Cortex of kidney (tissue), 1 donor: ENCODE measurements around the gene ARHGEF7.
"Not testable (repeated sequence)": the region's sequence is repeated elsewhere in the genome, so short reads cannot be mapped to it uniquely, and the experiment has no call there.

ENCODE experiments used
- DNase-seq: peaks from one replicate; lab custom pipeline; 2025; lab: John Stamatoyannopoulos, UW

Gene ARHGEF7

DNA sequence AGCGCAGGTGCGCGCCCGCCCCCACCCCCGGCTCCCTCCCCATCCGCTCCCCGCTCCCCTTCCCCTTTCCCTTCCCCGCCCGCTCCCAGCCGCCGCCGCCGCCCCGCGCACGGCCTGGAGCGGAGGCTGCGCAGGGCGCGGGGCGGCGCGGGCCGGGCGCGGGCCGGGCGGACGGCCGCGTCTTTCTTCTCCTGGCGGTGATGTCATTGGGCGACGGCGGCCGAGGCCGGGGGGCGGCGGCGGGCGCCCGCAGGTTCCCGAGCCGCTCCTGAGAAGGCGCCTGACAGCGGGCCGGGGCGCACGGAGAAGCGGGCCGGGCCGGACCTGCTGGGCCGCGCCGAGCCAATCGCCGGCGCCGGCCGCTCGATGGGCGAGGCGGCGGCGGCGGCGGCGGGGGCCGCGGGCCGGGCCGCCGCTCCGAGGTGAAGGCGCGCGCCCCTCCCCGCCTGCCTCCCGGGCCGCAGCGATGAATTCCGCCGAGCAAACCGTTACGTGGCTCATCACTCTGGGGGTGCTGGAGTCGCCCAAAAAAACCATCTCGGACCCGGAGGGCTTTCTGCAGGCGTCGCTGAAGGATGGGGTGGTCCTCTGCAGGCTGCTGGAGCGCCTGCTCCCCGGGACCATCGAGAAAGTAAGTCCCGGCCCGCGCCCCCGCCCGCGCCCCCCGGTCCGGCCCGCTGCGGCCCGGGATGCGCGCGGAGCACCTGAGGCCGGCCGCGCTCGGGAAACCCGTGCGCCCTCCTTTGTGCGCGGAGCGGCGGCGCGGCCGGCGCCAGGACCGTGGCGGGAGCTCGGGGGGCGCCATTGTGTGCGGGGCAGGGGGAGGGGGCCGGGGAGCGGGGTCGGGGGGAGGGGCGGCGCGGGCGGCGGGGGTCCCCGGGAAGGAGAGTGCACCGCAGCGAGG is at the start of gene ARHGEF7:
TSS of gene ARHGEF7 (plus strand) at position 250 of the 904 bp plus-strand sequence. CDS start at position 467, 217 bp downstream.
- DNase-seq: no peak

DNA sequence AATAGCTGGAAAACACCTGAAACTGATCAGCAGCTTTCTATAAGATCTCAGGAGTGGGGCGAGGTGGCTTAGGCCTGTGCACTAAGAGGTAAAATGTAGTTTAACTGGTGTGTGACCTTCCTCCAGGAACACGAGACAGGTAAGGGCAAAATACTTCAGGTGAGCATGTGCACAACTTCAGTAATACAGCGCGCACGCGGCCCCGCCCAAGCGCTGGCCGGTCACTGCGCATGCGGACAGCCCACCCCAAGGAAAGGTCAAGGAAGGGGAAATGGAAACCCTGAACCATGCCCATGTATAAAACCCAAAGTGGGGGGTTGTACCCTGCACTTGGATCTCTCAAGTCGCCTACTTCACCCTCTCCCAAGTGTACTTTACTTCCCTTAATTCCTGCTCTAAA is 49.4 kb upstream of the ARHGEF7 start:
- no peak for DNase-seq

DNA sequence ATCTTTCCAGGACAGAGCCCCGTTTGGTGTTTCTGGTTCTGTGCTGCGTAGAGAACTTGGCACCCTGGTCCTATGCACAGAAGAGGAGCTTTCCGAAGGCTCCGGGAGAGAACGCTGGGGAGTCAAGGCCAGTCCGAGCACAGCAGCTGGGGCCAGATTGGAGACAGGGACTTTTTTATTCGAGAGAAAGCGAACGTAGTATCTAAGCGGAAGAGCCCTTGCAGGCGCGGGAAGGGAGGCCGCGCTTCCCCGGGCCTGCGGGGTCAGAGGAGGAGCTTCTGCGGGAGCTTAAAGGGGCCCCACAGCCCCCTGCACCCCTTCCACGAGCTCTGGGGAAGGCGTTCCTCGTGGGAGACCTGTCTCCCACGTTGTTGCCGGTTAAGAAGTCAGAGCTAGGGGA is 48.6 kb upstream of the ARHGEF7 start:
- DNase-seq: no peak

DNA sequence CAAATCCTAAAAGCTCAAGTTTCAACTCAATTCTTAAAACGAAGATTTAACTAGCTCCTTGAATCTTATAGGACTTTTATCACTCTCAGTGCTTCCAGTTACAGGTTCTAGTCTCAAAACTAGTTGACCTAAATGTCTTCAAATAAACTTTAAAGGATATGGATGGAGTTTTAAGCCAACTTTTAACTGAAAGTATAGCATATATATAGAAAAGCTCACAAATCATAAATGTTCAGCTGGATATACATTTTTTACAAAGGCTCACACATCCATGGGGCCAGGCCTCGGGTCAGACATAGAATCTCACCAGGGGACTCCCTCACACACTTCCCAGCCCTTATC is 47.1 kb upstream of the ARHGEF7 start:
- DNase-seq: no peak

DNA sequence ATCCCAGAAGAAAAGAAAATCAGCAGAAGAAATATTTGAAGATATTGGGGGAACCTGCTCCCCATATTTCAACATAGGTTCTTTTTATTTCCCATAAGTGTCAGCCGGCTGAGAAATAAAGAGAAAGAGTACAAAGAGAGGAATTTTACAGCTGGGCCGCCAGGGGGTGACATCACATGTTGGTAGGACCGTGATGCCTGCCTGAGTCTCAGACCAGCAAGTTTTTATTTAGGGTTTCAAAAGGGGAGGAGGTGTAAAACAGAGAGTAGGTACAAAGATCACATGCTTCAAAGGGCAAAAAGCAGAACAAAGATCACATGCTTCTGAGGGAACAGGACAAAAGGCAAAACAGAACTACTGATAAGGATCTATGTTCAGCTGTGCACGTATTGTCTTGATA is 44.0 kb upstream of the ARHGEF7 start:
- DNase-seq: not testable (repeated sequence)

DNA sequence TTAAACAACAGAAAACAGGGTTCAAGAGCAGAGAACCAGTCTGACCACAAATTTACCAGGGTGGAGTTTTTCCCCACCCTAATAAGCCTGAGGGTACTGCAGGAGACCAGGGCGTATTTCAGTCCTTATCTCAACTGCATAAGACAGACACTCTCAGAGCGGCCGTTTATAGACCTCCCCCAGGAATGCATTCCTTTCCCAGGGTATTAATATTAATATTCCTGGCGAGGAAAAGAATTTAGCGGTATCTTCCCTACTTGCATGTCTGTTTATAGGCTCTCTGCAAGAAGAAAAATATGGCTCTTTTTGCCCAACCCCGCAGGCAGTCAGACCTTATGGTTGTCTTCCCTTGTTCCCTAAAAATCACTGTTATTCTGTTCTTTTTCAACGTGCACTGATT is 43.6 kb upstream of the ARHGEF7 start:
- DNase-seq: not testable (repeated sequence)

- DNase-seq: no peak
These were observed 40.3 kb upstream of the ARHGEF7 start for GRCh38 chr13:111074826-111075225.

DNA sequence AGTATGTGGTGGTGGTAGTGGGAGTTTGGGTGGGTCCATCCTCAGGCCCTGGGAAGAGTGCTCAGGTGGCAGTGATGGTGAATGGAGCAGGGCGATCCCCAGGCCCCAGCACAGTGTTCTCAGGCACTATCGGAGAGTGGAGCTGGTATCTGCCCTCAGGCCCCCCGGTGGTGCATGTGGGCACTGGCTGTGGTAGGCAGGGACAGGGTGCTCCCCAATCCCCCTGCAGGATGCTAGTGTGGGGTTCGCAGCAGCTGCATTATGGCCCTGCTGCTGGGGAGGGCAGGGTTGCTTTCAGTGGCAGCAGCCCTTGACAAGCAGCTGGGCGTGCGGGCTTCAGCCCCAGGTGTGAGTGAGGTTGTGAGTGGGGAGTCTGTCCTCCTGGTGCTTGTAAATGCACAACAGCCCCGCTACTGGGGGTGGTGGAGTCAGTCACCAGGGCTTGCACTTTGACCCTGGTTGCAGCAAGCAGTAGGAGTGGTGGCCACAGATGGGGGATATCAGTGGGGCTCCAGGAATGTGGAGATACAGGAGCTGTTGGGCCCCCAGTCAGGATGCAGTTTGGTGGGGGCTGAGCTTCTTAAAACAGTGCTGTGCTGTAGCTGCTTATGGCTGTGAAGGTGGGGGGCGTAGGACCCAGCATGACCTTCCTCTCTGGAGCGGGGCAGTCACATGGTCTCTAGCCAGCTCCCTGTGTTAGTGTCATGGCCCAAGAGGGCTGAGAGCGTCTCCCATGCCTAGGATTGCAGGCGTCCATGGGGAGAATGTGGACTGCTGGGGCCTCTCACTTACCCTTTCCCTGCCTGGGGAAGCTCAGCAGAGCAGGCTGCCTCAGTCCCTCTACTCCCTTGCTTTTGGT is 38.7 kb upstream of the ARHGEF7 start:
- no peak for DNase-seq

- DNase-seq: no peak
These were observed 35.7 kb upstream of the ARHGEF7 start for GRCh38 chr13:111079375-111079774.

GRCh38 chr13:111080642-111081041 is 34.5 kb upstream of the ARHGEF7 start:
- no peak for DNase-seq

GRCh38 chr13:111082240-111082639 is 32.9 kb upstream of the ARHGEF7 start:
- DNase-seq: no peak

GRCh38 chr13:111082769-111083168 is 32.3 kb upstream of the ARHGEF7 start:
- not testable (repeated sequence) for DNase-seq

DNA sequence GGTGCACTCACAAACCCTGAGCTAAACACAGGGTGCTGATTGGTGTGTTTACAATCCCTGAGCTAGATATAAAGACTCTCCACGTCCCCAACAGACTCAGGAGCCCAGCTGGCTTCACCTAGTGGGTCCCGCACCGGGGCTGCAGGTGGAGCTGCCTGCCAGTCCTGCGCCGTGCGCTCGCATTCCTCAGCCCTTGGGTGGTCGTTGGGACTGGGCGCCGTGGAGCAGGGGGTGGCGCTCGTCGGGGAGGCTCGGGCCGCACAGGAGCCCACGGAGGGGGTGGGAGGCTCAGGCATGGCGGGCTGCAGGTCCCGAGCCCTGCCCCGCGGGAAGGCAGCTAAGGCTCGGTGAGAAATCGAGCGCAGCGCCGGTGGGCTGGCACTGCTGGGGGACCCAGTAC is 31.4 kb upstream of the ARHGEF7 start:
- DNase-seq: not testable (repeated sequence)

GRCh38 chr13:111090169-111090568 is 24.9 kb upstream of the ARHGEF7 start:
- no peak for DNase-seq

- no peak for DNase-seq
These were observed 22.4 kb upstream of the ARHGEF7 start for GRCh38 chr13:111092685-111093084.

DNA sequence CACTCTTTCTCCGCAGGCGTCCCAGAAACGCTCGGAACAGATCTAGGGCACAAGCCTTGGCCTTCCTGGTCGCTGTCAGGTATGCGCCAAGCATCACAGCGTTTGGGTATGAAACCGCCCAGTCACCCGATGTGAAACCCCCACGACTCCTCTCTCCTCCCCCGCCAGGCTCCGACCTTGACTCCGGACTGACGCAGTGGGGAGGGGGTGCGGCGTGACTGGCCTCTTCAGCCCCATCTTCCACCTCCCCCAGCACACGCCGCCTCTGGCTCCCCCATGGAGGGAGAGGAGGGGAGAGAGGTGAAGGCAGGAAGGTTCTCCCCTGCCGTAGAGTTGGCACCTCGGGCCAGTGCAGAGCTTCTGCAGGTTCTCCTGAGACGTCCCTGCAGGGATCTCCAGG is 22.0 kb upstream of the ARHGEF7 start:
- DNase-seq: no peak

DNA sequence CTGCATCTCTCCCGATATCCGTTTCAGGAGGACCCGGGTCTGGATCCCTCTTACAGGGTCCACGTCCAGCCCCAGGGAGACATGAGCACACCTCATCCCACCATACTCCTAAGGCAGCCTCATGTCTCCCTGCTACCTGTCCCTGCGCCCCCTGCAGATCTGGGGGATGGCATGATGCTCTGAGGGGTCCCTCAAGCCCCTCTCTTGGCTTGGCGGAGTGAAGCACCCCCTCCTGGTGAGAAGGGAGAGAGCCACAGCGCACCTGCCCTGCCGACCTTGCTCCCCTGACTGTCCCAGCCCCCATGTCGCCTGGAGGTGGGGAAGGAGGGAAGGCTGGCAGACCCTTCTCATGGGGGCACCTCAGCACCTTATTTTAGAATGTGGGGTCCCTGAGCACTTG is 21.5 kb upstream of the ARHGEF7 start:
- DNase-seq: no peak

- no peak for DNase-seq
These were observed 19.9 kb upstream of the ARHGEF7 start for GRCh38 chr13:111095031-111095840.

GRCh38 chr13:111095911-111096501 is 19.1 kb upstream of the ARHGEF7 start:
- DNase-seq: no peak

- DNase-seq: no peak
These were observed 15.8 kb upstream of the ARHGEF7 start for GRCh38 chr13:111099290-111099689.

GRCh38 chr13:111110054-111110453 is 5.1 kb upstream of the ARHGEF7 start:
- no peak for DNase-seq
